Measurements from ENCODE around the gene KCNK18.

DNA sequence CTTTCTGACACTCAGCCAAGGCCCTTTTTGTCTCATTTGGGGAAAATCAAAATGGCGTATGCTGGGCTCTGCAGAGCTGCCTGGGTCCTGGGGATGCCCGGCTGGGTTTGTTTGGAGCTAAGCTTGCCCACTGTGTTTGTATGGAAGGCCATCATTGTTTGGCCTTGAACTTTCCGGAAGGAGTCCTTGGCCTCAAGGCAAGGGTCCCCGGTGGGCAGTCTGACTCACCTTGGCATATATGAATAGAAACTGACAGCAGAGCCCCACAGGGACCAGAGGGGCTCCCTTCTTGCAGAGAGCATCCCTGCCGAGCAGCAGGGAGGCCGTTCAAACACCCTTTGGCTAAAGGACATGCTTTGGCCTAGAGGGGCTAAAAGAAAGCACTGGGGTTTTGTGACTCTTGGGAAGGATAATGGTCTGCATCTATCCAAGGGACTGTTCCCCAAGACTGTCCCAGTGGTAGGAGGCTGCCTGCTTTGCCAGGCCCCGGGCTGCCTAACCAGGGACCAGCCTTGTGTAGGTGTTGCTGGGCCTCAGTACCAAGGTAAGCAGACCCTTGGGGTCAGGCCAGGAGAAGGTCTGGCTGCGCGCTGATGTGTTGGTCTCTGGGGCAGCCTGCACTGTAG, 58.7 kb downstream of the KCNK18 start:
- TF ChIP-seq EZH2 (IDR thresholded peaks at IDR 0.05), result no peak
- TF ChIP-seq, protein P1, sequence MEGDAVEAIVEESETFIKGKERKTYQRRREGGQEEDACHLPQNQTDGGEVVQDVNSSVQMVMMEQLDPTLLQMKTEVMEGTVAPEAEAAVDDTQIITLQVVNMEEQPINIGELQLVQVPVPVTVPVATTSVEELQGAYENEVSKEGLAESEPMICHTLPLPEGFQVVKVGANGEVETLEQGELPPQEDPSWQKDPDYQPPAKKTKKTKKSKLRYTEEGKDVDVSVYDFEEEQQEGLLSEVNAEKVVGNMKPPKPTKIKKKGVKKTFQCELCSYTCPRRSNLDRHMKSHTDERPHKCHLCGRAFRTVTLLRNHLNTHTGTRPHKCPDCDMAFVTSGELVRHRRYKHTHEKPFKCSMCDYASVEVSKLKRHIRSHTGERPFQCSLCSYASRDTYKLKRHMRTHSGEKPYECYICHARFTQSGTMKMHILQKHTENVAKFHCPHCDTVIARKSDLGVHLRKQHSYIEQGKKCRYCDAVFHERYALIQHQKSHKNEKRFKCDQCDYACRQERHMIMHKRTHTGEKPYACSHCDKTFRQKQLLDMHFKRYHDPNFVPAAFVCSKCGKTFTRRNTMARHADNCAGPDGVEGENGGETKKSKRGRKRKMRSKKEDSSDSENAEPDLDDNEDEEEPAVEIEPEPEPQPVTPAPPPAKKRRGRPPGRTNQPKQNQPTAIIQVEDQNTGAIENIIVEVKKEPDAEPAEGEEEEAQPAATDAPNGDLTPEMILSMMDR (IDR thresholded peaks at IDR 0.05), result no peak

All from neural progenitor cell (in vitro differentiated cells).